ENCODE results near the gene TNFRSF12A. TPM values are rescaled to one million over a fixed set of nuclear protein-coding genes. Genes with fewer than 3 reads are reported as not detected.

The TNFRSF12A gene
- total and polyA plus RNA-seq, 2 of the 13 experiments (the other 11 are each of a cell fraction or from before 2014, with no cell fraction given), result 61.9 to 66.0 TPM

DNA sequence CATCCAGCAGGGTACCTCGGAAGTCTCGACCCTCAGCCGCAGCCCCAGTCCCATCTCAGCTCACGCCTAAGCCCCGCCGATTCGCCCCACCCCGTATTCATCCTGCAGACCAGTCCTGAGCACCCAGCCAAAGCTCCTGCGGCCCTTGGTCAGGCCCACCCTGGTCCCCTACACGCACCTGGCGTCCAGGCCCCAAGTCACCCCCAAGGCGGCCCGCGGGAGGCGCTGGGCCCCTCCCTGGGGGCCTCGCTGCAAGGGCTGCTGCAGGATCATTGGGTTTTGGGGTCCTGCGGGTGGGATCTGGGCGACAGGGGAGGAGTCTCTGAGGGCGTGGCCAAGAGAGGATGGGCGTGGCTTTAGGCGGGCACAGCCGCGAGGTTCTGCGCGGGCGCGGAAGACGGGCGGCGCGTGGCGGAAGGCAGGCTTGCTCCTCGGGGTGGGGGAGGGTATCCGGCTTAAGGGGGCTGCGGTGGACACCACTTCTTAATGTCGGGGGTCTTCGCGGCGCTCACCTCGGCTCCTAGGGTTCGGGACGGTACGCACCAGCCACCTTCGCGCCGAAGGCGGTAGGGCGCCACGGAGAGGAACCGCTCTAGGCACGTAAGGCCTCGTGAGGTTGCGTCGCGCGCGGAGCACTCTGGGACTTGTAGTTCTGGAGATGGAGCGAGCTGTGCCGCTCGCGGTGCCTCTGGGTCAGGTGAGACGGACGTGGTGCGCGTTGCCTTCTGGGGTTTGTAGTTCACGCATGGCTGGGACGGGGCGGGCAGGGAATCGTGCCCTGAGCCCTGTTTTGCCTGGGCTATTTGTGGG lies 3.7 kb downstream of the TNFRSF12A start, which contains the start of the genes HCFC1R1 and THOC6 (continued):
- TF ChIP-seq, protein P1, sequence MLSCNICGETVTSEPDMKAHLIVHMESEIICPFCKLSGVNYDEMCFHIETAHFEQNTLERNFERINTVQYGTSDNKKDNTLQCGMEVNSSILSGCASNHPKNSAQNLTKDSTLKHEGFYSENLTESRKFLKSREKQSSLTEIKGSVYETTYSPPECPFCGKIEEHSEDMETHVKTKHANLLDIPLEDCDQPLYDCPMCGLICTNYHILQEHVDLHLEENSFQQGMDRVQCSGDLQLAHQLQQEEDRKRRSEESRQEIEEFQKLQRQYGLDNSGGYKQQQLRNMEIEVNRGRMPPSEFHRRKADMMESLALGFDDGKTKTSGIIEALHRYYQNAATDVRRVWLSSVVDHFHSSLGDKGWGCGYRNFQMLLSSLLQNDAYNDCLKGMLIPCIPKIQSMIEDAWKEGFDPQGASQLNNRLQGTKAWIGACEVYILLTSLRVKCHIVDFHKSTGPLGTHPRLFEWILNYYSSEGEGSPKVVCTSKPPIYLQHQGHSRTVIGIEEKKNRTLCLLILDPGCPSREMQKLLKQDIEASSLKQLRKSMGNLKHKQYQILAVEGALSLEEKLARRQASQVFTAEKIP (CRISPR knock-in tag; IDR thresholded peaks at IDR 0.05; ENCODE audit: borderline replicate concordance), result no peak
- TF ChIP-seq ZSCAN30 (CRISPR knock-in tag; IDR thresholded peaks at IDR 0.05) (0 out of 2 replicates have a peak, but pooled peaks have one; percentile 16), FOXC1 (CRISPR knock-in tag; IDR thresholded peaks at IDR 0.05; ENCODE audit: borderline replicate concordance) (peak; percentile 34; the same call in 1 of the 2 replicates), SP4 (CRISPR knock-in tag; IDR thresholded peaks at IDR 0.05) (peak; percentile 90), ESRRA (CRISPR knock-in tag; IDR thresholded peaks at IDR 0.05; ENCODE audit: low read depth) (0 out of 2 replicates have a peak, but pooled peaks have one; percentile 44), TOE1 (CRISPR knock-in tag; IDR thresholded peaks at IDR 0.05) (no peak), CBX2 (IDR thresholded peaks at IDR 0.05; ENCODE audit: low read depth, low read length) (no peak), CBX2 (CRISPR knock-in tag; IDR thresholded peaks at IDR 0.05; ENCODE audit: low read depth) (no peak), ELF1 (CRISPR knock-in tag; IDR thresholded peaks at IDR 0.05) (peak; percentile 83), ZNF781 (CRISPR knock-in tag; IDR thresholded peaks at IDR 0.05; ENCODE audit: borderline replicate concordance, not compliant biosample characterization) (peak; percentile 81), ZFP62 (CRISPR knock-in tag; IDR thresholded peaks at IDR 0.05) (no peak), ZNF205 (CRISPR knock-in tag; IDR thresholded peaks at IDR 0.05) (peak; percentile 82; the same call in 1 of the 2 replicates), MYC (CRISPR knock-in tag; IDR thresholded peaks at IDR 0.05; ENCODE audit: borderline replicate concordance) (peak; percentile 95)
- TF ChIP-seq, protein P2, sequence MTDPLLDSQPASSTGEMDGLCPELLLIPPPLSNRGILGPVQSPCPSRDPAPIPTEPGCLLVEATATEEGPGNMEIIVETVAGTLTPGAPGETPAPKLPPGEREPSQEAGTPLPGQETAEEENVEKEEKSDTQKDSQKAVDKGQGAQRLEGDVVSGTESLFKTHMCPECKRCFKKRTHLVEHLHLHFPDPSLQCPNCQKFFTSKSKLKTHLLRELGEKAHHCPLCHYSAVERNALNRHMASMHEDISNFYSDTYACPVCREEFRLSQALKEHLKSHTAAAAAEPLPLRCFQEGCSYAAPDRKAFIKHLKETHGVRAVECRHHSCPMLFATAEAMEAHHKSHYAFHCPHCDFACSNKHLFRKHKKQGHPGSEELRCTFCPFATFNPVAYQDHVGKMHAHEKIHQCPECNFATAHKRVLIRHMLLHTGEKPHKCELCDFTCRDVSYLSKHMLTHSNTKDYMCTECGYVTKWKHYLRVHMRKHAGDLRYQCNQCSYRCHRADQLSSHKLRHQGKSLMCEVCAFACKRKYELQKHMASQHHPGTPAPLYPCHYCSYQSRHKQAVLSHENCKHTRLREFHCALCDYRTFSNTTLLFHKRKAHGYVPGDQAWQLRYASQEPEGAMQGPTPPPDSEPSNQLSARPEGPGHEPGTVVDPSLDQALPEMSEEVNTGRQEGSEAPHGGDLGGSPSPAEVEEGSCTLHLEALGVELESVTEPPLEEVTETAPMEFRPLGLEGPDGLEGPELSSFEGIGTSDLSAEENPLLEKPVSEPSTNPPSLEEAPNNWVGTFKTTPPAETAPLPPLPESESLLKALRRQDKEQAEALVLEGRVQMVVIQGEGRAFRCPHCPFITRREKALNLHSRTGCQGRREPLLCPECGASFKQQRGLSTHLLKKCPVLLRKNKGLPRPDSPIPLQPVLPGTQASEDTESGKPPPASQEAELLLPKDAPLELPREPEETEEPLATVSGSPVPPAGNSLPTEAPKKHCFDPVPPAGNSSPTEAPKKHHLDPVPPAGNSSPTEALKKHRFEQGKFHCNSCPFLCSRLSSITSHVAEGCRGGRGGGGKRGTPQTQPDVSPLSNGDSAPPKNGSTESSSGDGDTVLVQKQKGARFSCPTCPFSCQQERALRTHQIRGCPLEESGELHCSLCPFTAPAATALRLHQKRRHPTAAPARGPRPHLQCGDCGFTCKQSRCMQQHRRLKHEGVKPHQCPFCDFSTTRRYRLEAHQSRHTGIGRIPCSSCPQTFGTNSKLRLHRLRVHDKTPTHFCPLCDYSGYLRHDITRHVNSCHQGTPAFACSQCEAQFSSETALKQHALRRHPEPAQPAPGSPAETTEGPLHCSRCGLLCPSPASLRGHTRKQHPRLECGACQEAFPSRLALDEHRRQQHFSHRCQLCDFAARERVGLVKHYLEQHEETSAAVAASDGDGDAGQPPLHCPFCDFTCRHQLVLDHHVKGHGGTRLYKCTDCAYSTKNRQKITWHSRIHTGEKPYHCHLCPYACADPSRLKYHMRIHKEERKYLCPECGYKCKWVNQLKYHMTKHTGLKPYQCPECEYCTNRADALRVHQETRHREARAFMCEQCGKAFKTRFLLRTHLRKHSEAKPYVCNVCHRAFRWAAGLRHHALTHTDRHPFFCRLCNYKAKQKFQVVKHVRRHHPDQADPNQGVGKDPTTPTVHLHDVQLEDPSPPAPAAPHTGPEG (CRISPR knock-in tag; IDR thresholded peaks at IDR 0.05), result no peak
- TF ChIP-seq, protein P3, sequence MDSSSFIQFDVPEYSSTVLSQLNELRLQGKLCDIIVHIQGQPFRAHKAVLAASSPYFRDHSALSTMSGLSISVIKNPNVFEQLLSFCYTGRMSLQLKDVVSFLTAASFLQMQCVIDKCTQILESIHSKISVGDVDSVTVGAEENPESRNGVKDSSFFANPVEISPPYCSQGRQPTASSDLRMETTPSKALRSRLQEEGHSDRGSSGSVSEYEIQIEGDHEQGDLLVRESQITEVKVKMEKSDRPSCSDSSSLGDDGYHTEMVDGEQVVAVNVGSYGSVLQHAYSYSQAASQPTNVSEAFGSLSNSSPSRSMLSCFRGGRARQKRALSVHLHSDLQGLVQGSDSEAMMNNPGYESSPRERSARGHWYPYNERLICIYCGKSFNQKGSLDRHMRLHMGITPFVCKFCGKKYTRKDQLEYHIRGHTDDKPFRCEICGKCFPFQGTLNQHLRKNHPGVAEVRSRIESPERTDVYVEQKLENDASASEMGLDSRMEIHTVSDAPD (CRISPR knock-in tag; IDR thresholded peaks at IDR 0.05), result peak; percentile 91

All from HepG2 (cell line).